Sigmoid colon (tissue), 4 donors: ENCODE results near the gene KCNIP2.

Experiments used
- POLR2A ChIP-seq, 2 donors: fragments of 450-650 bp; IDR thresholded peaks; one replicate each; pipeline ENCODE4 v1.6.1; 2016; ENCODE audit warnings: antibody characterized with exemption in 2 of 2, mild to moderate bottlenecking in 2 of 2, moderate library complexity in 2 of 2
- POLR2AphosphoS5 ChIP-seq, 4 donors: sonication (generic); formaldehyde crosslinking; IDR thresholded peaks; one replicate each; pipeline ENCODE4 v1.6.1; 2017; ENCODE audit warnings: antibody characterized with exemption in 4 of 4

DNA sequence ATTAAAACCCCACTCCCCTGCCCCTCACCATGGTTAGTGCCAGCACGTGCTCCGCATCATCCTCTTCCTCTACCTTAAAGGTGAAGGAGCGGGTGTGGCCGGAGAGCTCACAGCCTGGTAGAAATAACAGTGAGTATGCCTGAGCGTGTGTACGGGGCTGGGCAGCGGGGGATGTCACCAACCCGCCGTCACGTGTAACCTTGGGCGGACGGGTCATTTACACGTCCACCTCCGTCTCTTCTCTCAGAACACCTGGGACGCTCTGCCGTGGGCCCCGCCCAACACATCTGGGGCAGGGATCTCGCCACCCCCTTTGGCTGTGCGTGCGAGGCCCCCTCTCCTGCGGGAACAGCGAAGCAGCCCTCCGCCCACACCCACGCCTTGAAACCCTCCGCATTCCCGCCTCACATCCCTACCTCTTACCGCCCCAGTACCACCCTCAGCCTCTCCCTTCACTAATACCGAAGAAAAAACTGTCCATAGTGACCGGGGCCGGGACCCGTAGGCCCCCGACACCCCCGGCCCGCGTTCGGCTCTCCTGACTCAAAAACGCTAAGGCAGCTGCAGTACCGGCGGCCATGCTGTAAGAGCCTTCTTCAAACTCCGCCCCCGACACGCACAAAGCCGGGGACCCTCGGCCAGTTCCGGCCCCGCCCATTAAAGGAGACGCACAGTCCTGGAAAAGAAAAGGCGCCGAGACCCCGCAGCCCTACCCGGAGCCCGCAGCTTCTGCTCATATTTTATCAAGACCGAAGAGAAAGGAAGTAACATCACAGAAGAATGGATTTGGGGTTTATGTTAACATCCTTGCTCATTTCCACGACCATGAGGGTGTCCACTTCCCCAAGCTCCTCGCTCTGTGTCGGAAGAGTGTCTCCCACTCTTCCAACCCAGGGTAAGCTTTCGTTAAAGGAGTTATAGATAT is 60.5 kb downstream of the KCNIP2 start, which contains the start of gene NPM3:
- TF ChIP-seq POLR2AphosphoS5 (IDR thresholded peaks at IDR 0.05) (peak in 3 of 4 donors; percentile 30 to 66 (median 60)), POLR2A (IDR thresholded peaks at IDR 0.05) (no peak)
